Activated CD4-positive, alpha-beta T cell treated with anti-CD3 and anti-CD28 coated beads, Interleukin-2, amount 50 U/mL, for 24 hours (primary cell): Measurements from ENCODE around the gene TYROBP.
"Not testable (repeated sequence)": the region's sequence is repeated elsewhere in the genome, so short reads cannot be mapped to it uniquely, and the experiment has no call there.

Experiments
- DNase-seq, 2 donors: peaks; one replicate each; pipeline ENCODE4 v3.0.0-alpha.2; 2020; ENCODE audit warnings: low read depth in 1 of 2, low spot score in 1 of 2

Gene TYROBP

GRCh38 chr19:35901854-35902661 is 6.0 kb downstream of the TYROBP start, which contains the start of gene HCST:
HCST (plus strand) TSS chr19:35902529; CDS start chr19:35902594, 65 bp downstream.
- DNase-seq = no peak

DNA sequence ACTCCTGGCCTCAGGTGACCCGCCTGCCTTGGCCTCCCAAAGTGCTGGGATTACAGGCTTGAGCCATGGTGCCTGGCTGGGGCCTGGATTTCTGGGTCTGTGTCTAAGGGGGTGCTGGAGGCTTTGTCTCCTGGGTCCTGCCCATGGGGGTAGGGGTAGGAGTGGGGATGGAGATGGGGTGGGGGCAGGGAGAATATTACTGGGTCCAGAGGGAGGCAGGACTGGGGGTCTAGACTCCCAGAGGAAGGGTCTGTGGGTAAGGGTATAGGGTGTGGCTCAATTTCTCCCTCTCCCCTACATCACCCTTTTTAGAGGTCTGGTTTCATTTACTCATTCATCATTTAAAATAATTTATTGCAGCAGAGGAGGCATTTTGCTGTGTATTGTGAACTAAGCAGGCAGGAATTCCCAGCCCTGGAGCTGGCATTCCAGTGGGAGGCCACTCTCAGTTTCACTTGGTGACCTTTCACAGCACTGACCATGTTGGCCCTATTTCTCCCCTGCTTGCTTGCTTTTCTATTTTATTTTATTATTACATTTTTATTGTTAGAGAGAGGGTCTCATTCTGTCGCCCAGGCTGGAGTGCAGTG is 6.9 kb downstream of the TYROBP start:
- DNase-seq = no peak

- peak; percentile 76 to 79 for DNase-seq
Observed at GRCh38 chr19:35899547-35900214, 8.4 kb downstream of the TYROBP start.

DNA sequence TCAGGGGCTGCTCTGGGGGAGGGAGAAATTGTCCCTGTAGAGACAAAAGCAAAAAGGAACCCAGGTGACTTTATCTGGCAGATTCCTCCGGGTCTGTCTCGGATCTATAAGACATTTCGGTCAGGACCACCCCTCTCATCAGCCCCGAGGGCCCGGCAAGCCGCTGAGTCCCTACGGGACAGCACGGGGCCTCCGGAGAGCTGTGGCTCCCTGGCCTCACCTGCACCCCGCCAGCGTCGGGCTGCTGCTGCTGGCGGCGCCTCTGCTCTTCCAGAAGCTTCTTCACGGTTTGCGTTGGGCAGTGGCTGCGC is 9.6 kb downstream of the TYROBP start:
- no peak for DNase-seq

DNA sequence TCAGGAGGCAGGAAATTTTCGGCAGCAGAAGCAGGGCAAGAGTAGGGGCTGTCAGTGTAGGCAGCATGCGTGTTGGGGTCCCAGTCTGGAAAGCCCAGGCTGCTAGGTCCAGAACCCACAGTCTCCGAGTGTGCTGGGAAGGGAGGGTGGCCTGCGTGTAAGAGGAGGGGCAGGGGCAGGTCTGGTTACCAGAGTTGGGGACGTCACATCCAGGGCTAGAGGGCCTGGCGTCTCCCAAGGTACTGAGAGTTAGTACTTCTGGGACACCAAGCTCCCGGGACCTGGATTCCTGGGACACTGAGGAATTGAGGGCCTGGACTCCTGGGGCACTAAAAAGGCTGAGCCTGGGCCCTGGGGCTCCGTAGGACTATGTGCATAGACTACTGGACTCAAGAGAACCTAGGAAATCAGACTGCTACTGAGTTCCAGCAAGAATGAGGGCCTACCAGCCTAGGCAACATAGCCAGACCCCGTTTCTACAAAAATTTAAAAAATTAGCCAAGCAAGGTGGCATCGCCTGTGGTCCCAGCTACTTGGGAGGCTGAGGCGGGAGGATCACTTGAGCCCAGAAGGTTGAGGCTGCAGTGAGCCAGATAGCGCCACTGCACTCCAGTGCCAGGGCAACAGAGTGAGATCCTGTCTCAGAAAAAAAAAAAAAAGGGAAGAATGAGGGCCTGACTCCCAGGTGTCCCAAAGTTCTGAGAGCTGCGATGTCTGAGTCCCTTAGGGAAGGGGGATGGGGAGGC is 10.2 kb downstream of the TYROBP start:
- DNase-seq = no peak

DNA sequence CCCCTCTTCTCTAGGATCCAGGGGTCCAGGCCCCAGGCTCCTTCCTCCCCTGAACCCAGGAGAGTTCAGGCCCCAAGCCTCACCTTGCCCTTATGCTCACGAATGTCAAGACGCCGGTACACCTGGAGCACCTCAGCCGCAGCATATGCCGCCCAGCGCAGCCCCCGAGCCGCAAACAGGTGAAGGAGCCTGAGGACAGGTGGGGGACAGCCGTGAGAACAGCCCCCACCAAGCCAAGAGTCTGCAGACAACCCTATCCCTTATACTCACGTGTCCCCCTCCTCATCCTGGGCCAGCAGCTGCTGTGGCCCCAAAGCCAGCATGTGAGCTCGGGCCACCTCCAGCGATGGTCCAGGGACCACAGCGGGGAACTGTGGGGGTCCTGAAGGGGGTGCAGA is 11.5 kb downstream of the TYROBP start:
- DNase-seq = no peak

GRCh38 chr19:35895911-35896642 is 12.0 kb downstream of the TYROBP start:
- DNase-seq = no peak

DNA sequence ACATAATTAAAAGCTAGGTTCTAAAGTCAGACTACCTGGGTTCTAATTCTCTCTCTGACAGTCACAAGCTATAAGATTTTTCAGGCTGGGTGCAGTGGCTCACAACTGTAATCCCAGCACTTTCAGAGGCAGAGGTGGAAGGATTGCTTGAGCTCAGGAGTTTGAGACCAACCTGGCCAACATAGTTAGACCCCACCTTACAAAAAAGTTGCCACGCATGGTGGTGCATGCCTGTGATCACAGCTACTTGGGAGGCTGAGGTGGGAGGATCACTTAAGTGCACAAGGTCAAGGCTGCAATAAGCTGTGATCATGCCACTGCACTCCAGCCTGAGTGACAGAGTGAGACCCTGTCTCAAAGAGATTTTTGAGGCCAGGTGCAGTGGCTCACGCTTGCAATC is 13.8 kb downstream of the TYROBP start:
- DNase-seq = no peak

- not testable (repeated sequence) for DNase-seq
Observed at GRCh38 chr19:35891819-35892218, 16.3 kb downstream of the TYROBP start.

GRCh38 chr19:35890113-35890650 is 17.9 kb downstream of the TYROBP start:
- DNase-seq = no peak

- no peak for DNase-seq
Observed at GRCh38 chr19:35889370-35890112, 18.6 kb downstream of the TYROBP start.

DNA sequence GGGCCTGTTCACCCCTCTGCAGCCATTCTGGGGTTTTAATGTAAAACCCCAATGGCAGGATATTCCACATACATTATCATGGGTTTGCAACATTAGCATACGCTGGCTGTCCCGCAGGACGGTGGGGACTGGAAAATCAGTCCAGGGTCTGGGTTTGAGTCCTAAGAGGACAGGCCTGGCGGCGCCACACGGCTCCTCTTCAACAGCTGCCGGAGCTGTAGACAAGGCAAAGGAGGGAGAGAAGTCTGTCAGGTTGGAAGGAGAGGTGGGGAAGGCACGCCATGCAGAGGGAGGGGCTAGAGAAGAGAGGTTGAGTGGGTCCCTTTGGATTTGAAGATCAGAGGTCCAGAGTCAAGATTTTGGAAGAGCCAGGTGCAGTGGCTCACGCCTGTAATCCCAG is 19.7 kb downstream of the TYROBP start:
- no peak for DNase-seq

GRCh38 chr19:35887197-35887596 is 20.9 kb downstream of the TYROBP start:
- DNase-seq = no peak

DNA sequence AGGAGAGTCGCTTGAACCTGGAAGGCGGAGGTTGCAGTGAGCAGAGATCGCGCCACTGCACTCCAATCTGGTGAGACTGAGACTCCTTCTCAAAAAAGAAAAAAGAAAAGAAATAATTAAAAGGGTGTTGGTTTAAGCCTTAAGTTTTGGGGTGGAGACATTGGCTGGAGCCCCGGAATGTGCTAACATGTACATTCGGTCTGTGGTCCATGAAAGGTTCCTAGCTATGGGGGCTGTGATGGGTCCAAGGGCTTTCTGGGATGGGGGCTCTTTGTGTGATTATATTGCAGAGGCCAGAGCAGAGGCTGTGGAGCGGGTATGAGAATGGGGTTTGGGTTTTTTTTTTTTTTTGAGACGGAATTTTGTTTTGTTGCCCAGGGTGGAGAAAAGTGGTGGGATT is 22.2 kb downstream of the TYROBP start:
- DNase-seq = no peak

DNA sequence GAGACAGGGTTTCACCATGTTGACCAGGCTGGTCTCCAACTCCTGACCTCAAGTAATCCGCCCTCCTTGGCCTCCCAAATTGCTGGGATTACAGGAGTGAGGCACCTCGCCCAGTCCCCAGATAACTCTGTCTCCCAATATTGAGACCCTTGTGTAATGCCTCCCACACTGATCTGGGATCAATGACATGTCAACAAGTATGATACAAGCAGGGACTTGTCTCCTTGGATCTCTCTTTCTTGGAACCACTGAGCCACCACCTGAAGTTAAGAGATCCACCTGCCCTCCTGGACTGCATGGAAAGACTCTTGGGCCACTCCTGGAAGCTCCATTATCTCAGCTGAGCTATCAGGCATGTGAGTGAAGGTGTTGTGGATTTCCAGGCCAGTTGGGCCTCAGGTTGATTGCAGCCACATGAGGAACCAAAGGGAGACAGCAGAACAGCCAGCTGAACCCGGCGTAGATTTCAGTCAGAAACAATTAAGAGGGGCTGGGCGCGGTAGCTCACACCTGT is 22.8 kb downstream of the TYROBP start:
- no peak for DNase-seq

DNA sequence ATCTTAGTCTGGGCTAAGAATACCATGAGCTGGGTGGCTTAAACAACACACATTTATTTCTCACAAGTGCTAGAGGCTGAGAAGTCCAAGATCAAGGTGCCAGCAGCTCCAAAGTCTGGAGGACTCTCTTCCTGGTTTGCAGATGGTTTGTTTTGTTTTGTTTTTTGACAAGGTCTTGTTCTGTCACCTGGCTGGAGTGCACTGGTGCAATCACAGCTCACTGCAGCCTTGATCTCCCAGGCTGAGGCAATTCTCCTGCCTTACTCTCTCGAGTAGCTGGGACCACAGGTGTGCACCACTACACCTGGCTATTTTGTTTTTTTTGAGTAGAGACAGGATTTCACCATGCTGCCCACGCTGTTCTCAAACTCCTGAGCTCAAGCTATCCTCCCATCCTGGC is 24.2 kb downstream of the TYROBP start:
- DNase-seq = no peak

DNA sequence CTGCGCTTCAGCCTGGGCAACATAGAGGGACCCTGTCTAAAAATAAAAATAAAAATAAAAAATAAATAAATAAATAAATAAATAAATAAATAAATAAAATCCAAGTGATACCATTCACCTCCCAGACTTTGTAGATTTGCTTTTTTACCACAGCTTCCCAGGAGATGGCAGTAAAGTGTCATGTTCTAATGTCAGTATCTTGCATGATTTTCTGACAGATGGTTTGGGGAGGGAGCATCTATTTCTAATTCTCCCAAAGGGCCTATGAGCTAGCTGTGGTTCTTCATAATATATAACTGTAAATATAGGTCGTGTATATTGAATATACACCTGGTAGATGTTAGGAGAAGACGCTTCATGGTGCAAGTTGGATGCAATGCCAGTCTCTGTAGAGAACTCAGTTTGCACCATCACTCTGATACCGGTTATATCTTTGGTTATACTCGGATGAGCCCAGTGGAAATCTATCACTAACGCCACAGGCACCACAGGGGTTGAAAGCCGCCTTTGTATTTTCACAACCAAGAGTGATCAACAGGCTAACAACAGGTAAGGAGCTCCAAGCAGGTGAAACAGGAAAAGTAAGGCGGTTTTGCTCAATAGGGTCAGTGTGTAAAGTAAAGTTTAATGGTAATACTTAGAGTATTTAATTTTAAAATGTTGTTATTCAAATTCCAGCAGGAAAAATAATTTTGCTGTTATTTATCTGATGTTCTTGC is 25.8 kb downstream of the TYROBP start:
- DNase-seq = peak in 1 of 2 donors; percentile 40

DNA sequence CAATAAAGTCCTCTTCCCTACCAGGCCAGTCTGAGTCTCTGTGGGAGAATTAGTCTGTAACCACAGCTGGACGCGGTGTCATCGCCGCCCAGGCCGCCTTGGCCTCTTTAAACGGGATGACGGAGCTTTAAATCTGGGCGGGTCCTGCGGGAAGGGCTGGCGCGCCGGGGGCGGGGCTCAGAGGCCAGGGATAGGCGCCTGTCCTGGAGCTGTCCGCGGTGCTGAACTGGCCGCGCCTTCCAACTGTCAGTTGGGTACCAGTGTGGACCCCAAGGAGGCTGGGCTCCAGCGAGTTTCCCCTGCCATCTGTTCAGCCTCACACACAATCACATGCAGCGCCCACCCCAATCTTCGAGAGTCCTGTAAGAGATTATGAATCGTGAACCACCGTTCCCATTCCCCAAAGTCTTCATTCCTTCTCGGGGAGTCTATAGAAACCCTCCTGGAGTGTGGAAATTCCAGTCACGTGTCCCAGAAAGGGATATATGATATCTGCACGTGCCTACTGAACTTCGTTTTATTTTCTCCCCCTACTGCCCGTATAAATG is 28.3 kb downstream of the TYROBP start:
- peak; percentile 56 to 60 for DNase-seq

- DNase-seq = no peak
Observed at GRCh38 chr19:35879068-35879467, 29.0 kb downstream of the TYROBP start.
